Smooth muscle cell (in vitro differentiated cells): ENCODE results near the gene BABAM2. TPM values are rescaled to one million over a fixed set of nuclear protein-coding genes. Genes with fewer than 3 reads are reported as not detected.
A peak's percentile ranks its signal among the peaks of the same experiment; 100 is the strongest.

ENCODE experiments used
- DNase-seq: peaks from one replicate; lab custom pipeline; 2025; ENCODE audit not compliant: unreplicated experiment; lab: John Stamatoyannopoulos, UW
- H2AFZ ChIP-seq: fragments of 200-600 bp; sonication (generic); 2 replicates; pipeline ENCODE4 v1.6.0; 2016; ENCODE audit warnings: antibody characterized with exemption, low read depth, mild to moderate bottlenecking
- H3F3A ChIP-seq: fragments of 200-600 bp; sonication (generic); 2 replicates; pipeline ENCODE4 v1.6.0; 2017; ENCODE audit warnings: antibody characterized with exemption, low read depth
- H3K27ac ChIP-seq: fragments of 200-600 bp; sonication (generic); 2 replicates; pipeline ENCODE4 v1.5.1; 2016; ENCODE audit warnings: low read depth, mild to moderate bottlenecking
- H3K27me3 ChIP-seq: fragments of 200-600 bp; sonication (generic); 2 replicates; pipeline ENCODE4 v1.6.1; 2016; ENCODE audit warnings: low read depth, mild to moderate bottlenecking
- H3K36me3 ChIP-seq: fragments of 200-600 bp; sonication (generic); 2 replicates; pipeline ENCODE4 v1.5.1; 2016; ENCODE audit warnings: low read depth
- H3K4me1 ChIP-seq: fragments of 200-600 bp; sonication (generic); 2 replicates; pipeline ENCODE4 v1.5.1; 2016; ENCODE audit warnings: low read depth
- H3K4me2 ChIP-seq: fragments of 200-600 bp; sonication (generic); 2 replicates; pipeline ENCODE4 v1.6.0; 2016; ENCODE audit warnings: mild to moderate bottlenecking
- H3K4me3 ChIP-seq: fragments of 200-600 bp; sonication (generic); 2 replicates; pipeline ENCODE4 v1.5.1; 2016; ENCODE audit warnings: mild to moderate bottlenecking
- H3K79me2 ChIP-seq: fragments of 200-600 bp; sonication (generic); 2 replicates; pipeline ENCODE4 v1.6.0; 2016; ENCODE audit warnings: low read depth, mild to moderate bottlenecking
- H3K9ac ChIP-seq: fragments of 200-600 bp; sonication (generic); 2 replicates; pipeline ENCODE4 v1.6.0; 2016; ENCODE audit warnings: low read depth
- H3K9me3 ChIP-seq: fragments of 200-600 bp; sonication (generic); replicated peaks from 2 replicates; pipeline ENCODE4 v1.5.1; 2016; ENCODE audit warnings: low read depth
- H4K20me1 ChIP-seq: fragments of 200-600 bp; sonication (generic); 2 replicates; pipeline ENCODE4 v1.6.0; 2016; ENCODE audit warnings: low read depth
- WGBS: methylation state at CpG from one replicate; pipeline ENCODE4 v1.1.7; 2016; ENCODE audit warnings: low lambda C conversion rate; 5-methylcytosine and 5-hydroxymethylcytosine counted together
- polyA plus RNA-seq: library from polyadenylated mRNA; unstranded; fragments of >200 nt; fragmentation: Nextera tagmentation; extraction: Ambion mirVana; gene quantifications from 2 replicates; pipeline ENCODE4 v1.2.1, GENCODE V29; 2016
- total RNA-seq: library from RNA; depleted of rRNA; stranded (reverse); fragments of >200 nt; gene quantifications from 2 replicates; pipeline ENCODE4 v1.2.3, GENCODE V29; 2014
- TF ChIP-seq, protein P1 (sequence below): fragments of 200-600 bp; sonication (generic); IDR thresholded peaks from 2 replicates; pipeline ENCODE4 v1.5.1; 2017; ENCODE audit warnings: borderline replicate concordance, mild to moderate bottlenecking, antibody characterized with exemption; ENCODE audit not compliant: insufficient read depth, poor library complexity, severe bottlenecking

Gene BABAM2
- total and polyA plus RNA-seq, 2 experiments from 2014 or later = 26.5 to 29.1 TPM

DNA sequence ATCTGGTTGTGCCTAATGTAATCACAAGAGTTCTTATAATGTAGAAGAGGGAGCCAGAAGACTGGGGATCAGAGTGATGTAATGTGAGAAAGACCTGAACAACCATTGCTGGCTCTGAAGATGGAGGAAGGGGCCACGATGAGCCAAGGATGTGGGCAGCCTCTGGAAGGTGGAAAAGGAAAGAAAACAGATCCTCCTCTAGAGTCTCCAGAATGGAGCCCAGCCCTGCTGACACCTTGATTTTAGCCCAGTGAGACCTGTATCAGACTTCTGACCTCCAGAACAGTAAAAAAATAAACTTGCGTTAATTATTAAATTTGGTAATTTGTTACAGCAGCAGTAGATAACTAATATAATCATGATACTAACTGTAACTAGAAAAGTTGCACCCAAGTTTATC is 3.4 kb upstream of the BABAM2 start:
- no peak for DNase-seq
- Histone ChIP-seq H3K4me2 (no peak overlapping the region), H3K27me3 (no peaks in the 10 kb centered on the region), H3K4me3 (no peak overlapping the region), H3K27ac (no peak overlapping the region), H3K9me3 (no peaks in the 10 kb centered on the region), H3K79me2 (peaks cover 11% of the 10 kb centered on the region), H3F3A (no peaks in the 10 kb centered on the region), H2AFZ (no peak overlapping the region), H4K20me1 (no peaks in the 10 kb centered on the region), H3K36me3 (peaks cover 2% of the 10 kb centered on the region), H3K4me1 (peaks cover 6% of the 10 kb centered on the region), H3K9ac (no peak overlapping the region)
- WGBS = 75% methylated on average over 2 of the region's 2 CpGs
- TF ChIP-seq, protein P1, sequence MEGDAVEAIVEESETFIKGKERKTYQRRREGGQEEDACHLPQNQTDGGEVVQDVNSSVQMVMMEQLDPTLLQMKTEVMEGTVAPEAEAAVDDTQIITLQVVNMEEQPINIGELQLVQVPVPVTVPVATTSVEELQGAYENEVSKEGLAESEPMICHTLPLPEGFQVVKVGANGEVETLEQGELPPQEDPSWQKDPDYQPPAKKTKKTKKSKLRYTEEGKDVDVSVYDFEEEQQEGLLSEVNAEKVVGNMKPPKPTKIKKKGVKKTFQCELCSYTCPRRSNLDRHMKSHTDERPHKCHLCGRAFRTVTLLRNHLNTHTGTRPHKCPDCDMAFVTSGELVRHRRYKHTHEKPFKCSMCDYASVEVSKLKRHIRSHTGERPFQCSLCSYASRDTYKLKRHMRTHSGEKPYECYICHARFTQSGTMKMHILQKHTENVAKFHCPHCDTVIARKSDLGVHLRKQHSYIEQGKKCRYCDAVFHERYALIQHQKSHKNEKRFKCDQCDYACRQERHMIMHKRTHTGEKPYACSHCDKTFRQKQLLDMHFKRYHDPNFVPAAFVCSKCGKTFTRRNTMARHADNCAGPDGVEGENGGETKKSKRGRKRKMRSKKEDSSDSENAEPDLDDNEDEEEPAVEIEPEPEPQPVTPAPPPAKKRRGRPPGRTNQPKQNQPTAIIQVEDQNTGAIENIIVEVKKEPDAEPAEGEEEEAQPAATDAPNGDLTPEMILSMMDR = no peak

DNA sequence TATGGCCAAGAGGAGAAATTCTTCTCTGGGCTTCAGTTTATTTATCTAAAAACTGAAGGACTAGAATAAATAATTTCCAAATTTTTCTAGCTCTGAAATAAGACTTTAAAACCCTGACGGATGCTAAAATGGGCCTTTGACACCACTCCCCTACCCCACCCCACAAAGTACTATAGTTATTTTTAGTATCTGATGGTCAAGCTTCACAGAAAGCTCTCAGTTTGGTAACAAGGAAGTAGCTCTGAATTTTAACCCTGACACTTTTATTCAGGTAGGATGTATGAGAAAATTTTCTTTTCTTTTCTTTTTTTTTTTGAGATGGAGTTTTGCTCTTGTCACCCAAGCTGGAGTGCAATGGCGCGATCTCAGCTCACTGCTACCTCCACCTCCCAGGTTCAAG is 2.7 kb upstream of the BABAM2 start:
- Histone ChIP-seq H3K4me3 (no peak overlapping the region), H3K27me3 (no peaks in the 10 kb centered on the region), H4K20me1 (no peaks in the 10 kb centered on the region), H3K36me3 (no peaks in the 10 kb centered on the region), H3K27ac (no peak overlapping the region), H3K4me2 (no peak overlapping the region), H2AFZ (no peak overlapping the region), H3F3A (no peaks in the 10 kb centered on the region), H3K9me3 (no peaks in the 10 kb centered on the region), H3K9ac (no peak overlapping the region), H3K4me1 (peaks cover 6% of the 10 kb centered on the region), H3K79me2 (peaks cover 14% of the 10 kb centered on the region)
- WGBS = 93% methylated on average over 3 of the region's 3 CpGs
- no peak for DNase-seq
- TF ChIP-seq, protein P1 = no peak

DNA sequence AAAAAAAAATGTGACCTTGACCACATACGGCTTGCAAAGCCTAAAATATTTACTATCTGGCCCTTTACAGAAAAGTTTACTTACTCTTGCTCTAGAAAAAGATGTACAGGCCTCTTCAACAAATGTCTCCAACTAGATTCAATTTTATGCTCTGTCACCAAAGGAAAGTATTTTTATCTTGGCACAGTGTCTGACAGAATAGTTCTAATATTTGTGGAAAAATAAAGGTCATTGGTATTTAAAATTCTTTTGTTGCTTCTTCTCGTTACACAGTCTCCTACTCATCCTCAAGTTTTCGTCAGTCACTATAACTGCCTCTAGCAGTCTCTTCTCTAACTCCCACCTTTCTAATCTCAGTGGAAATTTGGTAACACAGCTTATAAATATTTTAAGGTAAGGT is 1.7 kb upstream of the BABAM2 start:
- Histone ChIP-seq H3K27me3 (no peaks in the 10 kb centered on the region), H3K9ac (no peak overlapping the region), H3K4me3 (peak overlapping the region; percentile 68), H3F3A (peaks cover 5% of the 10 kb centered on the region), H3K4me2 (peak overlapping the region; percentile 86), H3K27ac (peak overlapping the region; percentile 10), H3K36me3 (no peaks in the 10 kb centered on the region), H4K20me1 (no peaks in the 10 kb centered on the region), H3K9me3 (no peaks in the 10 kb centered on the region), H2AFZ (no peak overlapping the region), H3K4me1 (peaks cover 6% of the 10 kb centered on the region), H3K79me2 (peaks cover 21% of the 10 kb centered on the region)
- TF ChIP-seq, protein P1 = no peak
- WGBS = 54% methylated on average over 3 of the region's 3 CpGs
- no peak for DNase-seq

DNA sequence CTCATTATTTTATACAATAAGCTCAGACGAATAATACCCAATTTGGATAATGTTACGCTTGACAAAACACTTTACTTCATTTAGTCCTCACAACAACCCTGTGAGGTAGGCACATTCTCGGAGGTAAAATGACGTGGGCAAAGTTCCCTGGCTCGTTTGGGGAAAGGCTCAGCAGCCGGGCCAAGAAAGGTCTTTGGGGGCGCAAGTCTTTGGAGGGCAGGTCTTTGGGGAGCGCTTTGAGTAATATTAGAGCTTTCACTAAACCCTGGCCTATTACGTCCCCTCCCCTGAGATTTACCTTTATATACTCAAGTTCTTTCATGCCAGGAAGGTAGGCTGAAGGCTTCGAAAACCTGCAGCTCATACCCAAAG is 769 bp upstream of the BABAM2 start:
- Histone ChIP-seq H3K9me3 (no peaks in the 10 kb centered on the region), H3K4me1 (peaks cover 6% of the 10 kb centered on the region), H3K27ac (peak overlapping the region; percentile 84), H2AFZ (peak overlapping the region; percentile 99), H3K9ac (peak overlapping the region; percentile 92), H3K4me2 (peak overlapping the region; percentile 86), H3K79me2 (peaks cover 21% of the 10 kb centered on the region), H3K36me3 (no peaks in the 10 kb centered on the region), H3F3A (peaks cover 5% of the 10 kb centered on the region), H3K4me3 (peak overlapping the region; percentile 68), H4K20me1 (no peaks in the 10 kb centered on the region), H3K27me3 (no peaks in the 10 kb centered on the region)
- no peak for DNase-seq
- 22% methylated on average over 10 of the region's 10 CpGs for WGBS
- TF ChIP-seq, protein P1 = no peak
